Ascending aorta (tissue), 2 donors: ENCODE data around the gene KCNA1. TPM values are rescaled to one million over a fixed set of nuclear protein-coding genes. Genes with fewer than 3 reads are reported as not detected.
"Not testable (repeated sequence)": the region's sequence is repeated elsewhere in the genome, so short reads cannot be mapped to it uniquely, and the experiment has no call there.

Experiments used
- DNase-seq, 2 donors: peaks; one replicate each; pipeline ENCODE4 v3.0.0-alpha.2; 2019; ENCODE audit warnings: low spot score in 2 of 2
- H3K27ac ChIP-seq, 2 donors: fragments of 200-600 bp; sonication (generic); one replicate each; pipeline ENCODE4 v1.5.1; 2016 to 2017; ENCODE audit warnings: mild to moderate bottlenecking in 1 of 2
- H3K27me3 ChIP-seq: fragments of 200-600 bp; sonication (generic); one replicate; pipeline ENCODE4 v1.5.1; 2017
- H3K36me3 ChIP-seq, 2 donors: fragments of 200-600 bp; sonication (generic); one replicate each; pipeline ENCODE4 v1.5.1; 2016
- H3K4me1 ChIP-seq, 2 donors: fragments of 200-600 bp; sonication (generic); one replicate each; pipeline ENCODE4 v1.5.1; 2016 to 2017; ENCODE audit warnings: mild to moderate bottlenecking in 1 of 2
- H3K4me3 ChIP-seq, 2 donors: fragments of 200-600 bp; sonication (generic); one replicate each; pipeline ENCODE4 v1.5.1; 2016 to 2017; ENCODE audit warnings: mild to moderate bottlenecking in 1 of 2
- H3K9me3 ChIP-seq, 2 donors: fragments of 200-600 bp; sonication (generic); one replicate each; pipeline ENCODE4 v1.5.1; 2016
- intact Hi-C: fragments of 100-400 bp; cut with DNase I; formaldehyde crosslinking; loops from one replicate; pipeline ENCODE4 v1.15.1; 2023
- total RNA-seq: library from RNA; depleted of rRNA; stranded (reverse); fragments of >200 nt; gene quantifications from one replicate; pipeline ENCODE4 v1.1.0, GENCODE V29; 2016
- TF ChIP-seq, protein P1 (sequence below), 3 experiments: fragments of 200-600 bp in 2 of 3; fragments of 450-650 bp in 1 of 3; sonication (generic) in 2 of 3; IDR thresholded peaks; one replicate each; pipeline ENCODE4 v1.5.1; 2016 to 2019; ENCODE audit warnings: antibody characterized with exemption in 3 of 3, mild to moderate bottlenecking in 1 of 3, moderate library complexity in 1 of 3

The KCNA1 gene
- total RNA-seq, 1 donor from 2014 or later: not detected

- H3K27ac ChIP-seq: no peak overlapping the region
- H3K36me3 ChIP-seq: no peaks in the 10 kb centered on the region
- no peak overlapping the region for H3K4me3 ChIP-seq
- TF ChIP-seq, protein P1, sequence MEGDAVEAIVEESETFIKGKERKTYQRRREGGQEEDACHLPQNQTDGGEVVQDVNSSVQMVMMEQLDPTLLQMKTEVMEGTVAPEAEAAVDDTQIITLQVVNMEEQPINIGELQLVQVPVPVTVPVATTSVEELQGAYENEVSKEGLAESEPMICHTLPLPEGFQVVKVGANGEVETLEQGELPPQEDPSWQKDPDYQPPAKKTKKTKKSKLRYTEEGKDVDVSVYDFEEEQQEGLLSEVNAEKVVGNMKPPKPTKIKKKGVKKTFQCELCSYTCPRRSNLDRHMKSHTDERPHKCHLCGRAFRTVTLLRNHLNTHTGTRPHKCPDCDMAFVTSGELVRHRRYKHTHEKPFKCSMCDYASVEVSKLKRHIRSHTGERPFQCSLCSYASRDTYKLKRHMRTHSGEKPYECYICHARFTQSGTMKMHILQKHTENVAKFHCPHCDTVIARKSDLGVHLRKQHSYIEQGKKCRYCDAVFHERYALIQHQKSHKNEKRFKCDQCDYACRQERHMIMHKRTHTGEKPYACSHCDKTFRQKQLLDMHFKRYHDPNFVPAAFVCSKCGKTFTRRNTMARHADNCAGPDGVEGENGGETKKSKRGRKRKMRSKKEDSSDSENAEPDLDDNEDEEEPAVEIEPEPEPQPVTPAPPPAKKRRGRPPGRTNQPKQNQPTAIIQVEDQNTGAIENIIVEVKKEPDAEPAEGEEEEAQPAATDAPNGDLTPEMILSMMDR (IDR thresholded peaks at IDR 0.05): no peak
- no peak for DNase-seq
- intact Hi-C loops: no loop called here
- H3K4me1 ChIP-seq: no peaks in the 10 kb centered on the region
- no peaks in the 10 kb centered on the region for H3K9me3 ChIP-seq
- H3K27me3 ChIP-seq: no peaks in the 10 kb centered on the region
These were observed 43.4 kb upstream of the KCNA1 start for GRCh38 chr12:4866299-4866698.

- no peaks in the 10 kb centered on the region for H3K36me3 ChIP-seq
- H3K4me1 ChIP-seq: no peaks in the 10 kb centered on the region
- TF ChIP-seq, protein P1 (IDR thresholded peaks at IDR 0.05): no peak
- intact Hi-C loops: no loop called here
- H3K27me3 ChIP-seq: no peaks in the 10 kb centered on the region
- H3K27ac ChIP-seq: no peak overlapping the region
- no peak overlapping the region for H3K4me3 ChIP-seq
- H3K9me3 ChIP-seq: no peaks in the 10 kb centered on the region
- no peak for DNase-seq
These were observed 42.3 kb upstream of the KCNA1 start for GRCh38 chr12:4867384-4867783.

DNA sequence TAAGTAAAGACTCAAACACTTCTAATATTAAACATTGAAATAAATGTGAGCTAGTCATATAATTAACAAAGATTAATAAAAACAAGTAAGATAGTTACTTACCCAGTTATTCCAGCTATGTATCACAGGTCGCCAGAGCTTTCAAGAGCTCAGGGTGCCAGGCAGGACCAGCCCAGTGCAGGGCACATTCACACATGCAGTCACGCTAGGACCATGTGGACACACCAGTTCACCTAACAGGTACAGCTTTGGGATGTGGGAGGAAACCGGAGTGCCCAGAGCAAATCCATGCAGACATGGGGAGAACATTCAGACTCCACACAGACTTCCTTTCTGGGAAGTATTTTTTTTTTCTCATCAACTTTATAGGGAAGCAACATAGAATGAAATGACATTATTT is 39.3 kb upstream of the KCNA1 start:
- DNase-seq: no peak
- intact Hi-C loops: no loop called here
- no peaks in the 10 kb centered on the region for H3K9me3 ChIP-seq
- no peak overlapping the region for H3K4me3 ChIP-seq
- TF ChIP-seq, protein P1 (IDR thresholded peaks at IDR 0.05): no peak
- no peaks in the 10 kb centered on the region for H3K27me3 ChIP-seq
- no peaks in the 10 kb centered on the region for H3K36me3 ChIP-seq
- no peak overlapping the region for H3K27ac ChIP-seq
- H3K4me1 ChIP-seq: no peaks in the 10 kb centered on the region

GRCh38 chr12:4871514-4871913 is 38.2 kb upstream of the KCNA1 start:
- no peak for DNase-seq
- Histone ChIP-seq H3K4me1 (no peaks in the 10 kb centered on the region), H3K27ac (no peak overlapping the region), H3K9me3 (no peaks in the 10 kb centered on the region), H3K27me3 (no peaks in the 10 kb centered on the region), H3K4me3 (no peak overlapping the region), H3K36me3 (no peaks in the 10 kb centered on the region)
- TF ChIP-seq, protein P1 (IDR thresholded peaks at IDR 0.05): no peak
- intact Hi-C loops: no loop called here

DNA sequence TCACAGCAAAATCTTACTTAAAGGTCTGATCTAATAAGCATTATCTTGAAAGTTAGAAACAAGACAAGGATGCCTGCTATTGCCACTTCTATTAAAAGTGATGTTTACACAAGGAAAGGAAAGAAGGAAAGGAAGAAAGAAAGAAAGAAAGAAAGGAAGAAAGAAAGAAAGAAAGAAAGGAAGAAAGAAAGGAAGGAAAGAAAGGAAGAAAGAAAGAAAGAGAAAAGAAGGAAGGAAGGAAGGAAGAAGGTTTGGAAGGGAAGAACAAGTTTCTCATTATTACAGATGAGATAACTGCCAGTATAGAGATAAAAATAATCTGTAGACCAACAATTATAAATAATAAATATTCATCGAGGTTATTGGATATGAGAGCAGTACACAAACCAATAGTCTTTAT is 35.8 kb upstream of the KCNA1 start:
- H3K4me3 ChIP-seq: no peak overlapping the region
- TF ChIP-seq, protein P1 (IDR thresholded peaks at IDR 0.05): no peak
- DNase-seq: no peak
- no peaks in the 10 kb centered on the region for H3K4me1 ChIP-seq
- H3K36me3 ChIP-seq: no peaks in the 10 kb centered on the region
- intact Hi-C loops: no loop called here
- no peak overlapping the region for H3K27ac ChIP-seq
- no peaks in the 10 kb centered on the region for H3K27me3 ChIP-seq
- no peaks in the 10 kb centered on the region for H3K9me3 ChIP-seq

DNA sequence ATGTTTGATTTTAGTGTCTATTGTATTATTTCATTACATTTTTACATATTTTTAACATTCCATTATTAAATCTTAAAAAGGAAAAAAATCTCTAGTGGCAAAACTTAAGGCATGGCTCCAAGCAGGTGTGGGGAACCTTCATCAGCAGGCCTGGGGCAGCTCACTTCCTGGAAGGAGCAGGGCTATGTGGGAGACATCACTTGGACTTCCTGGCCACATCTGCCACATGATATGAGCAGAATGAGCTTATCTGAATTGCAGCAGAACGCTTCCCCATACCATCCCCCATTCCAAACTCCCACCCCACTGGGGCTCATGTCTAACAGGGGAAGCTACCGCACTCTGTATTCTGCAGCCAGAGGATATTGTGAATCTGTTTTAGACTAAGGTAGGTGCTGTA is 35.0 kb upstream of the KCNA1 start:
- DNase-seq: no peak
- H3K27me3 ChIP-seq: no peaks in the 10 kb centered on the region
- TF ChIP-seq, protein P1 (IDR thresholded peaks at IDR 0.05): no peak

GRCh38 chr12:4879481-4879880 is 30.2 kb upstream of the KCNA1 start:
- H3K27me3 ChIP-seq, H3K4me3 ChIP-seq, H3K4me1 ChIP-seq, H3K27ac ChIP-seq, DNase-seq, H3K9me3 ChIP-seq, H3K36me3 ChIP-seq, intact Hi-C loops: not testable (repeated sequence)

More for the DNA sequence above, 35.0 kb upstream of the KCNA1 start:
- Histone ChIP-seq H3K9me3 (no peaks in the 10 kb centered on the region), H3K27ac (no peak overlapping the region), H3K4me1 (no peaks in the 10 kb centered on the region), H3K36me3 (no peaks in the 10 kb centered on the region), H3K4me3 (no peak overlapping the region)
- intact Hi-C loops: no loop called here
